Stomach (tissue), 9 donors: ENCODE data around the gene KCNT1. TPM values are rescaled to one million over a fixed set of nuclear protein-coding genes. Genes with fewer than 3 reads are reported as not detected.
"Not testable (repeated sequence)": the region's sequence is repeated elsewhere in the genome, so short reads cannot be mapped to it uniquely, and the experiment has no call there.

Source experiments
- DNase-seq, 2 donors: peaks; one replicate each; pipeline versions ENCODE4 v3.0.0 to v3.0.0-alpha.2; 2013 to 2019
- H3K27ac ChIP-seq, 5 donors: fragments of 200-600 bp in 4 of 5; sonication (generic) in 4 of 5; one replicate each; pipeline ENCODE4 v1.5.1; 2013 to 2019; ENCODE audit warnings: mild to moderate bottlenecking in 1 of 5, moderate library complexity in 1 of 5
- H3K27me3 ChIP-seq, 3 donors: fragments of 200-600 bp; sonication (generic); one replicate each; pipeline ENCODE4 v1.5.1; 2017 to 2019; ENCODE audit warnings: mixed run types in 1 of 3
- H3K36me3 ChIP-seq, 4 donors: fragments of 200-600 bp; sonication (generic); 1 replicate in 3 of 4; 2 replicates in 1 of 4; pipeline ENCODE4 v1.5.1; 2016 to 2019
- H3K4me1 ChIP-seq, 4 donors: fragments of 200-600 bp; sonication (generic); one replicate each; pipeline ENCODE4 v1.5.1; 2016 to 2019
- H3K4me3 ChIP-seq, 4 donors: fragments of 200-600 bp; sonication (generic) in 3 of 4; one replicate each; pipeline ENCODE4 v1.5.1; 2016 to 2019; ENCODE audit warnings: mild to moderate bottlenecking in 1 of 4
- H3K9me3 ChIP-seq, 4 donors: fragments of 200-600 bp; sonication (generic); one replicate each; pipeline ENCODE4 v1.5.1; 2016 to 2019
- CTCF ChIP-seq, 7 experiments: fragments of 450-650 bp in 4 of 7; fragments of 200-600 bp in 3 of 7; sonication (generic) in 3 of 7; IDR thresholded peaks; one replicate each; pipeline ENCODE4 v1.5.1; 2016 to 2019; ENCODE audit warnings: antibody characterized with exemption in 7 of 7, control low read depth in 2 of 7, mild to moderate bottlenecking in 1 of 7
- EP300 ChIP-seq: sonication (generic); formaldehyde crosslinking; IDR thresholded peaks from one replicate; pipeline ENCODE4 v1.6.1; 2017; ENCODE audit warnings: antibody characterized with exemption
- POLR2A ChIP-seq, 4 donors: fragments of 450-650 bp; IDR thresholded peaks; one replicate each; pipeline ENCODE4 v1.6.1; 2016; ENCODE audit warnings: antibody characterized with exemption in 4 of 4, control low read depth in 2 of 4, mild to moderate bottlenecking in 1 of 4, moderate library complexity in 1 of 4
- POLR2AphosphoS5 ChIP-seq, 3 donors: sonication (generic); formaldehyde crosslinking; IDR thresholded peaks; one replicate each; pipeline ENCODE4 v1.6.1; 2016; ENCODE audit warnings: antibody characterized with exemption in 3 of 3
- WGBS, 5 donors: extraction: QIAGEN DNeasy Blood & Tissue Kit in 3 of 5; methylation state at CpG; one replicate each; pipeline versions ENCODE4 v1.1.5 to v1.1.7; 2013 to 2018; 5-methylcytosine and 5-hydroxymethylcytosine counted together
- intact Hi-C: fragments of 100-400 bp; cut with DNase I; formaldehyde crosslinking; loops from one replicate; pipeline ENCODE4 v1.15.1; 2023; ENCODE audit warnings: low total_unique reads
- polyA plus RNA-seq, 3 donors: library from polyadenylated mRNA; stranded (reverse); fragments of 200-250 nt; gene quantifications; one replicate each; pipeline ENCODE4 v1.2.3, GENCODE V29; 2013
- total RNA-seq, 5 donors: library from RNA; depleted of rRNA; stranded (reverse); fragments of >200 nt; gene quantifications; one replicate each; pipeline versions ENCODE4 v1.1.0 to v1.2.3, GENCODE V29; 2014 to 2016
- donor health status: healthy with polysubstance abuse.
- donor health status: Bipolar disorder and iron deficiency.
- donor health status: healthy.

The KCNT1 gene
- total and polyA plus RNA-seq, 8 donors = 0.10 to 12.9 (median 0.37) TPM; not detected in 4

GRCh38 chr9:135666534-135667462 lies 35.2 kb upstream of the KCNT1 start:
- H3K4me1 ChIP-seq = no peaks in the 10 kb centered on the region
- no peak overlapping the region for H3K27ac ChIP-seq
- intact Hi-C loops = no loop called here
- WGBS, 5 donors = 50 to 64% (median 54%) methylated on average over 21 to 29 of the region's 29 CpGs
- DNase-seq = no peak
- no peaks in the 10 kb centered on the region for H3K36me3 ChIP-seq
- no peak overlapping the region for H3K4me3 ChIP-seq
- TF ChIP-seq CTCF (IDR thresholded peaks at IDR 0.05) (no peak), POLR2AphosphoS5 (IDR thresholded peaks at IDR 0.05) (no peak), EP300 (no peak), POLR2A (IDR thresholded peaks at IDR 0.05) (no peak)
- H3K9me3 ChIP-seq = peaks cover 0 to 13% (median 0%) of the 10 kb centered on the region in 4 donors
- H3K27me3 ChIP-seq = peaks cover 0 to 73% (median 3%) of the 10 kb centered on the region in 3 donors

- WGBS, 5 donors = 72 to 88% (median 84%) methylated on average over 4 to 9 of the region's 9 CpGs
- no peak for TF ChIP-seq POLR2A (IDR thresholded peaks at IDR 0.05)
- TF ChIP-seq EP300 = no peak
- TF ChIP-seq POLR2AphosphoS5 (IDR thresholded peaks at IDR 0.05) = no peak
- TF ChIP-seq CTCF (IDR thresholded peaks at IDR 0.05) = no peak
- no peaks in the 10 kb centered on the region for H3K4me1 ChIP-seq
- intact Hi-C loops = no loop called here
- H3K27ac ChIP-seq = no peak overlapping the region
- no peaks in the 10 kb centered on the region for H3K36me3 ChIP-seq
- peaks cover 0 to 13% (median 0%) of the 10 kb centered on the region in 4 donors for H3K9me3 ChIP-seq
- no peak overlapping the region for H3K4me3 ChIP-seq
- peaks cover 0 to 77% (median 3%) of the 10 kb centered on the region in 3 donors for H3K27me3 ChIP-seq
- no peak for DNase-seq
These were observed 34.5 kb upstream of the KCNT1 start for GRCh38 chr9:135667463-135668001.

GRCh38 chr9:135669018-135669417 lies 33.0 kb upstream of the KCNT1 start:
- intact Hi-C loops, H3K36me3 ChIP-seq, H3K27ac ChIP-seq, H3K4me3 ChIP-seq, H3K4me1 ChIP-seq, DNase-seq: not testable (repeated sequence)
- Histone ChIP-seq H3K27me3 (peaks cover 0 to 72% (median 3%) of the 10 kb centered on the region in 3 donors), H3K9me3 (peaks cover 0 to 13% (median 0%) of the 10 kb centered on the region in 4 donors)
- 83 to 95% (median 90%) methylated on average over 5 of the region's 5 CpGs for WGBS, 5 donors

- Histone ChIP-seq H3K36me3 (no peaks in the 10 kb centered on the region), H3K27me3 (peaks cover 0 to 65% (median 3%) of the 10 kb centered on the region in 3 donors), H3K27ac (no peak overlapping the region), H3K4me1 (no peaks in the 10 kb centered on the region), H3K4me3 (no peak overlapping the region), H3K9me3 (peaks cover 0 to 13% (median 0%) of the 10 kb centered on the region in 4 donors)
- TF ChIP-seq POLR2A (IDR thresholded peaks at IDR 0.05) (no peak), POLR2AphosphoS5 (IDR thresholded peaks at IDR 0.05) (no peak), EP300 (no peak), CTCF (IDR thresholded peaks at IDR 0.05) (no peak)
- DNase-seq = no peak
- WGBS, 5 donors = 82 to 97% (median 95%) methylated on average over 6 to 9 of the region's 9 CpGs; no CpG with 5 or more reads in 1 of the 5 donors
- intact Hi-C loops = no loop called here
These were observed 32.2 kb upstream of the KCNT1 start for GRCh38 chr9:135669616-135670285.
